GM19438 (cell line): Measurements from ENCODE around the gene TAF5L.
"Not testable (repeated sequence)": the region's sequence is repeated elsewhere in the genome, so short reads cannot be mapped to it uniquely, and the experiment has no call there.

Experiments used
- ATAC-seq: cut with Tn5 transposase; IDR thresholded peaks from one replicate; pipeline ENCODE4 v1.9.1; 2021; ENCODE audit warnings: low read depth; ENCODE audit not compliant: unreplicated experiment

TAF5L gene

GRCh38 chr1:229614701-229615100 is 11.2 kb downstream of the TAF5L start:
- no peak for ATAC-seq

- no peak for ATAC-seq
Observed at GRCh38 chr1:229613938-229614337, 12.0 kb downstream of the TAF5L start.

DNA sequence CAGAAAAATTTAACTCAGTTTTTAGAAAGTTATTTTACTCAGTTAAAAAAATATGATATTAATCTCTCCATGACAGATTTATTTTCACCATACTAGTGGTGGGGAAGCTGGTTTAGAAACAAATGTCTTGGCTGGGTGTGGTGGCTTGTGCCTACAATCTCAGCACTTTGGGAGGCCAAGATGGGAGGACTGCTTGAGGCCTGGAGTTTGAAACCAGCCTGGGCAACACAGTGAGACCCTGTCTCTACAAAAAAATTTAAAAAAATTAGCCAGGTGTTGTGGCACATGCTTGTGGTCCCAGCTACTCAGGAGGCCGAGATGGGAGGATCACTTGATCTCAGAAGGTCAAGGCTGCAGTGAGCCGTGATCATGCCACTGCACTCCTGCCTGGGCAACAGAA is 17.3 kb downstream of the TAF5L start:
- ATAC-seq = no peak

DNA sequence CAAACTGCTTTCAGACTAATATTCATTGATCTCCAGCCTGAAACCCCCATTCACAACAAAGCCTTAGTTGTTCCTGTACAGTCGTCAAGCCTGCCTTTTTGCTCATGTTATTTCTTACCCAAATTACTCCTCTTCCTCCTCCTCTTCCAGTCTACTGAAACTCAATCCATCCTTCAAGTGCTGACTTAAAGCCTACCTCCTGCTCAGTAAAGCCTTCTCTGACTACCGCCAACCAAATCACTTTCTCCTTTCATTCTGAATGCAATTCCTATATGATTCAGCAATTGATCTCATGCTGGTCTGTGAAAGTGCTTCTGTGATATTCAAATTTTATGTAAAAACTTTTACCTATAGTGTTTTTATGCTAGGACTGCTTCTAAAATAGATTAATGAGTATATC is 18.6 kb downstream of the TAF5L start:
- no peak for ATAC-seq

- ATAC-seq = no peak
Observed at GRCh38 chr1:229603371-229604005, 22.4 kb downstream of the TAF5L start.

DNA sequence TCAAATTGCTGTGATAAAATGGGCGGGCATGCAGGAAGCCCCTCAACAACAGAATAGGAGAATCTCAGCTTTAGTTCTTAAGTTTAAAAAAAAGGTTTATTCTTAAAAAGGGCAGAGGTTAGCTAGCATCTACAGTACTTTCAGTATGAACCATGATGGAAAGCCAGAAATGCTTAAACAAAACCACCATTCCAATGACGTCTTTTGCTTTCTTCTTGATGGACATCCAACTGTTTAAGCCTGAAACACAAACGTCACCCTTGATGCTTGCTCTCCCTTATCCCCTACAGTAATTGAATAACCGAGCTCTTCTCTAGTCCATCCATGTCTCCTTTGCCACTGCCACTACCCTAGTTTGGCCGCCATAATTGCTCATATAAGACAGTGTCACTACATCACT is 25.7 kb downstream of the TAF5L start:
- ATAC-seq = no peak

- ATAC-seq = no peak
Observed at GRCh38 chr1:229599218-229599954, 26.5 kb downstream of the TAF5L start.

DNA sequence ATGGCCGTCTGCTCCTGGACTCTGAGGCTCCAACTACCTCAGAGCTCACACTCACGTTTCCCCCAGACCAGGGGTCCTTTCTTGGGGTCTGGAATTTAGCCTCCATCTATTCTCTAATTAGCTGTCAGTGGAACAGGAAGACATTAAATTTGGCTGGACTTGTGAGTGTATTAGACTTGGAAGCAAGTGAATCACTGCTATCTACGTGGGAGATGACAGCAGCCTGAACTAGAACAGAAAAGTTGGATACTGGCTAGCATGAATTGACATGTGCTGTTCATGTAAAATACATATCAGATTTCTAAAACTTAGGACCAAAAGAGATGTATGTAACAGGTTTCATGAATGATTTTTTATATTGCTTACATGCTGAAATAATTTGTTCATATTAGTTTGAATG is 28.0 kb downstream of the TAF5L start:
- ATAC-seq = no peak

DNA sequence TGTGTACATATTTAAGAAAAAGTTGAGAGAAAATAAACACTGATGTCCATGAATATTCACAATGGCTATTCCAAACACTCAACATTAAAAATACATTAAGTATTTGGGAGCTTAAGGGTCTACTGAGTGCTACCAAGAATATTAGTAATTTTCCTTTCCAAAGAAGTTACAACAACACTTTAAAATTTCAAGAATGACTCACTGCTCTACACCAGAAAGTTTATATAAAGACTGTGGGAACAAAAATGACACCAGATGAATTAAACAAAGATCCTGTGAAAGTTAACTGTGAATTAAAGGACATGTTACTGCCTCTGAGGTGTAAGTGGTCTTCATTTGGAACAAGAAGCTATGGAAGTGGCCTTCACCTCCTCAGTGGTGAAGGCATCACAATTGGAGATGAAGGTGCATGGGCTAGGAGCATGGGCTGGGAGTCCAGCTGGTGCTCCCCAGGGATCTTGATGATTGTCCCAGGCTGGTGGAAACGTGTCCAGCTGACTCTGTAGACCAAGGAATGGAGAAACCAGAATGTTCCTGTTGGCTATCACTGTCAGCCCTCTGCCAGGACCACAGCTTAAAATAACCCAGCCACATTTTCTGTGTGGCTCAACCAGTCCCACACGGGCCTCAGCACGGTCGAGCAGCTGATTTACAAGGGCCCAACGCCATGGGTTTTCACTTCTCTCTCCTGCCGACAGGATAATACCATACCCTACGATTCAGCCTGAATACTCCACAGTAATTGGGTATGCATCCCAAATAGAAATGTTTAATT is 28.8 kb downstream of the TAF5L start:
- no peak for ATAC-seq

- not testable (repeated sequence) for ATAC-seq
Observed at GRCh38 chr1:229595876-229596275, 30.0 kb downstream of the TAF5L start.

DNA sequence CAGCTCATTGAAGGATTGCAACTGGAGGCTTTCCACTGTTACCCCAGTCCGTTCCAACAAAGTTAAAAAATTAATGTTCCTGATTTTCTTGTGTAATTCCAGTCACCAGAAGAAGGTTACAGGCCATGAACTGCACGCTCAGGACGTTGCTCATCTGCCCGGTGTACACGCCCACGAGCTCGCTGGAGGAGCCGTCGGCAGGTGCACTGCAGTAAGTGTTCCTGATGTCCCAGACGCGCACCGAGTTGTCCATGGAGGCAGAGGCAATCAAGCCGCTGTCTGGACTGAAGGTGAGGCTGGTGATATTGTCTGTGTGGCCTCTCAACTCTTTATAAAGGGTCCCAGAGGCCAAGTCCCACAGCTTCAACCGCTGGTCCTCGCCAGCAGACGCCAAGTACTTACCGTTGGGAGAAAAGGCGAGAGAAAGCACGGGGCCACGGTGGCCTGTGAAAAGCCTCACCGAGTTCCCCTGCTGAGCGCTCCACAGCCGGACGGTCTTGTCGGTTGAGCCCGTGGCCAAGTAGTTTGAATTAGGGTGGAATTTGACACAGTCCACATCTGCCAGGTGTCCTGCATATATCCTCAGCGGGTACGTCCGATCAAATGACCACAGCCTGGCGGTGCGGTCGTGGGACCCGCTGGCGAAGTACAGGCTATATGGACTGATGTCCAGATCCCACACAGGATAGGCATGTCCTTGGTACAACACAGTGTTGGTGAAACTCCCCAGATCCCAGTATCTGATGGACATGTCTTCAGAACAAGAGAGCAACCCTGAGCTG is 31.5 kb downstream of the TAF5L start:
- ATAC-seq = no peak

DNA sequence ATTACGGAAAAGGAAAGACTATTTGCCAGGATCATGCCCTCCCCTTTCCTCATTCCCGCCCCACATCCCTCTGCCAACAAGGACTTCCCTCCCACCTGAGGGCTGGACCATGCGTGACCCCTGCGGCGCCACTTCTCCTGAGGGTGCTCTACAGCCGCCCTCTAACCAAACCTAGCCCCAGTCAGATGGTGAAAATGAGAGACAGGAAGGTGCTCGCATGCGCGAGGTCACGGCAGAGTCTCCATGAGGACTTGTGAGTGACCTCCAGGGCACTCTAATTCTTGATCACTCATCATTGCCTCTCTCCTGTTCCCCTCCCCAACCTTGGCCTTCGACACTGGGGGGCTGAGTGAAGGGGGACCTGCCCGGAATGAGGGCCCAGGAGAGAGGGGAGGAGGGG is 32.1 kb downstream of the TAF5L start:
- no peak for ATAC-seq

GRCh38 chr1:229590119-229590518 is 35.8 kb downstream of the TAF5L start:
- no peak for ATAC-seq

DNA sequence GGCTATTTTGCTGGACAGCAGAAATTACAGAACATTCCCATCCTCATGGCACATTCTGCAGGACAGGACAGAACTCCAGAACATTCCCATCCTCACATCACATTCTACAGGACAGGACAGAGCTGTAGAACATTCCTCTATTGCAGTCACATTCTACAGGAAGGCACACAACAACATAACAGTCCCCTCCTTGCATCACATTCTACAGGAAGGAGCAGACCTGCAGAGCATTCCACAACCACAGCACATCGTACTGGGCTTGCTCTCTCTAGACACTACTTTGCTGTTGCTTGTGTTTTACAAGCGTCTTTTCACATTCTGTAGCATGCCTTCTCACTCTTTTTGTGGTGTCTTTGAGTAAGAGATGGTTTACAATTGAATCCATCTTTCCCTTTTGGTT is 40.6 kb downstream of the TAF5L start:
- ATAC-seq = no peak

DNA sequence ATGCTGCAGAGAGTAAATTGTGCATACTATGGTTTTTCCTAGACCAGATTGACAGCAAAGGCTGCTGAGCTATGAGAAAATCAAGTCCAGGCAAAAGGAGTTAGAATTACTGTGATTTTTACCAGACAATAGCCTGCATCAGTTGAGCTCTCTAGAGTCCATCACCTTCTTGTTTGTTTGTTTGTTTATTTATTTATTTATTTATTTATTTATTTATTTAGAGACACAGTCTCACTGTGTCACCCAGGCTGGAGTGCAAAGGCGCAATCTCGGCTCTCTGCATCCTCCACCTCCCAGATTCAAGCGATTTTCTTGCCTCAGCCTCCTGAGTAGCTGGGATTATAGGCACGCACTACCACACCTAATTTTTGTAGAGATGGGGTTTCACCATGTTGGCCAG is 43.2 kb downstream of the TAF5L start:
- no peak for ATAC-seq

- no peak for ATAC-seq
Observed at GRCh38 chr1:229582011-229582694, 43.8 kb downstream of the TAF5L start.

DNA sequence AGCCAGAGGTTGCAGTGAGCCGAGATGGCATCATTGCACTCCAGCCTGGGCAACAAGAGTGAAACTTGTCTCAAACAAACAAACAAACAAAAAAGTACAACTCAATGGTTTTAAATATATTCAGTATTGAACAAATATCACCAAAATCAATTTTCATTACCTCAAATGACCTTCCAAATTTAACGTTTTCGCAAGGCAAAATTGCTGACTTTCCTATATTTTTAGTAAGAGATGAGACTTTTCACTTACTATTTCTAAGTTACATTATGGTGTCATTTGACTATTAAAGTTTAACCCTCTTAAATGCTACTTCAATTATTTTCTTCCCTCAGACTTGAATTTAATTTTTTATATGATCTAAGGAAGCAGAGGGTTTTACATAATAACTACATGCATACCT is 44.4 kb downstream of the TAF5L start:
- ATAC-seq = no peak

GRCh38 chr1:229579059-229579673 is 46.8 kb downstream of the TAF5L start:
- peak; percentile 87 for ATAC-seq

DNA sequence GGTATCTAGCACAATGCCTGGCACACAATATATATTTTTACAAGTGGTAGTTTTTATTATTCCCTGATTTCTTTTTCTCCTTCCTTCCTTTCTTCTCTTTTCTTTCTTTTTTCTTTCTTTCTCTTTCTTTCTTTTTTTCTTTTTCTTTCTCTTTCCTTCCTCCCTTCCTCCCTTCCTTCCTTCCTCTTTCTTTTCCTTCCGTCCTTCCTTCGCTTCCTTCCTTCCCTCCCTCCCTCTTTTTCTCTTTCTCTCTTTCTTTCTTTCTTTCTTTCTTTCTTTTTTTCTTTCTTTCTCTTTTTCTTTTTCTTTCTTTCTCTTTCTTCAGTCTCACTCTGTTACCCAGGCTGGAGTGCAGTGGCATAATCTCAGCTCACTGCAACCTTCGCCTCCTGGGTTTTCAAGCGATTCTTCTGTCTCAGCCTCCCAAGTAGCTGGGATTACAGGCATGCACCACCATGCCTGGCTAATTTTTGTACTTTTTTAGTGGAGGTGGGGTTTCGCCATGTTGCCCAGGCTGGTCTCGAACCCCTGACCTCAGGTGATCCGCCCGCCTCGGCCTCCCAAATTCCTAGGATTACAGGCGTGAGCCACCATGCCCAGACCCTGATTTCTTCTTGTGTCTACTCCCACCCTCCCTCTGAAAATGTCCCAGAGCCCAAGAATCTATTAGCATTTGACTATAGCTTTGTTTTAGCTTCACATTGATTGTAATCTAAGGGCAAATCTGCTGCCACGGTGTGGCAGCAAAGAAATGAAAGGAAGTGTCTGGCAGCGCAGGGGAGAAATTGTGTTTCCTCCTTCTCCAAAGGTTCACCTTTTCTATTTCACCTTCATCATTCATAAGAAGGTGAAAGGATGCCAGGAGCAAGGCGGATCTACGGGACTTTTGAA is 47.5 kb downstream of the TAF5L start:
- ATAC-seq = no peak
